ENCODE results near the gene MXI1. TPM values are rescaled to one million over a fixed set of nuclear protein-coding genes. Genes with fewer than 3 reads are reported as not detected.

The MXI1 gene
- total RNA-seq, 4 donors from 2014 or later = 58.2 to 100 (median 82.2) TPM

DNA sequence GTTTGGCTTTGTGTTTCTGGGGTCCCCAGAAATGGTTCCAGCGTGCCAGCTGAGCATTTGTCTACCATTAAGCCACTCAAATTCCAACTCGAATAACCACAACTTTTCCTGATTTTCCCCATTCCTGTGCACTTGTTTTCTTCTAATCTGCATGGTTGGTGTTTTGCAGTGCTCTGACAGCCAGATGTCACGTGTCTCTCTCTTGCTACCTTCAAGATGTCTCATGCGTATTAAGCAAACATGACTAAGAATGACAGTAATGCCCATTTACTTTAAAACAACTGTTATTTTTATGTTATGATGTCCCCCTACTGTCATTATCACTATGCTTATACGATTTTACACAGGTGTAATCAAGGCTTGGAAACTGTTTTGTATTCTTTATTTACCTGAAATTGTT, 35.2 kb upstream of the MXI1 start:
- TF ChIP-seq, protein P1, sequence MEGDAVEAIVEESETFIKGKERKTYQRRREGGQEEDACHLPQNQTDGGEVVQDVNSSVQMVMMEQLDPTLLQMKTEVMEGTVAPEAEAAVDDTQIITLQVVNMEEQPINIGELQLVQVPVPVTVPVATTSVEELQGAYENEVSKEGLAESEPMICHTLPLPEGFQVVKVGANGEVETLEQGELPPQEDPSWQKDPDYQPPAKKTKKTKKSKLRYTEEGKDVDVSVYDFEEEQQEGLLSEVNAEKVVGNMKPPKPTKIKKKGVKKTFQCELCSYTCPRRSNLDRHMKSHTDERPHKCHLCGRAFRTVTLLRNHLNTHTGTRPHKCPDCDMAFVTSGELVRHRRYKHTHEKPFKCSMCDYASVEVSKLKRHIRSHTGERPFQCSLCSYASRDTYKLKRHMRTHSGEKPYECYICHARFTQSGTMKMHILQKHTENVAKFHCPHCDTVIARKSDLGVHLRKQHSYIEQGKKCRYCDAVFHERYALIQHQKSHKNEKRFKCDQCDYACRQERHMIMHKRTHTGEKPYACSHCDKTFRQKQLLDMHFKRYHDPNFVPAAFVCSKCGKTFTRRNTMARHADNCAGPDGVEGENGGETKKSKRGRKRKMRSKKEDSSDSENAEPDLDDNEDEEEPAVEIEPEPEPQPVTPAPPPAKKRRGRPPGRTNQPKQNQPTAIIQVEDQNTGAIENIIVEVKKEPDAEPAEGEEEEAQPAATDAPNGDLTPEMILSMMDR (IDR thresholded peaks at IDR 0.05; ENCODE audit: low read depth) = no peak

DNA sequence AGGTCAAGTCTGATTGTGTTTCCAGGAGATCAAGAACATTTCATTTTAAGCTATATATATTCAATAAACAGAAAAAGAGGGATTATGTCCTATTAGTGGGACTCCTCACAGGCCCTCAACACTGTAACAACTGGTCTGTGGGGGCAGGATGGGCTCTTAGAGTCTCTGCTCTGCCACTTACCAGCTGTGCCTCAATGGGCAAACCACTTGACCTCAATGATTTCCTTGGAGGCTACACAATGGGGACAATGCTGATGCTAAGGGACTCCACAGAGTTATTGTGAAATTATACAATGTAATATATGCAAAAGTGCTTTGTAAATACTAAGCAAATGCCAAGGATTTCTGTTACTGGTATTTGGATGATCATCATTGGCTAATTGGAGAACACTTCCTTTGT, 33.2 kb upstream of the MXI1 start:
- TF ChIP-seq, protein P1 (IDR thresholded peaks at IDR 0.05; ENCODE audit: low read depth) = no peak

DNA sequence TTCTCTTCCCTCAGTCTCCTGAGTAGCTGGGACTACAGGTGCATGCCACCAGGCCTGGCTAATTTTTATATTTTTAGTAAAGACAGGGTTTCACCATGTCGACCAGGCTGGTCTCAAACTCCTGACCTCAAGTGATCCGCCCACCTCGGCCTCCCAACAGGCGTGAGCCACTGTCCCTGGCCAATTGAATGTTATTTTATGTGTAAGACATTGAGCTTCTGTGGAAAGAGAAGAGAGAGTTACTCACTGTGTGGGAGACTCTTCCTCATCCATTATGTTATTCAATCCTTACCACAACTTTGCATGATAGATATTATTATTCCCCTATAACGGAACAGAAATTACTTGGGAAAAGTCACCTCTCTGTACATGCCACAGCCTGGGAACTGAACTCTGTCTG, 32.6 kb upstream of the MXI1 start:
- TF ChIP-seq, protein P1 (IDR thresholded peaks at IDR 0.05; ENCODE audit: low read depth) = no peak

DNA sequence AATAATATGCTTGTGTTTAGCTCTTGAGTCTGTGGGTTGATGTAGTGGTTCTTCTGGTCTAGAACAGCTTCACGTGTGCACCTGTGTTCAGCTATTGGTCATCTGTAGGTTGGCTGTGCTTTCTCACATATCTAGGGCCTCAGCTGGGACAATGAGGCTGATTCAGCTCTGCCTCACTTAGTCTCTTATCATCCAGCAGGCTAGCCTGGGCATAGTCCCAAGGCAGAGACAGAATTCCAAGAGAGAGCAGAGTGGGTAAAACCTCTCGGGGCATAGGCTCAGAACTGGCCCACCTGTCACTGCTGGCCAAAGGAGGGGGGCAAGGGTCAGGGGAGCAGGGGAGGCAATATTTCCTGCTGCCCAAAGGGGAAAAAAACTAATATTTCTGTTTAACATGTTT, 32.0 kb upstream of the MXI1 start:
- TF ChIP-seq, protein P1 (IDR thresholded peaks at IDR 0.05; ENCODE audit: low read depth) = no peak

DNA sequence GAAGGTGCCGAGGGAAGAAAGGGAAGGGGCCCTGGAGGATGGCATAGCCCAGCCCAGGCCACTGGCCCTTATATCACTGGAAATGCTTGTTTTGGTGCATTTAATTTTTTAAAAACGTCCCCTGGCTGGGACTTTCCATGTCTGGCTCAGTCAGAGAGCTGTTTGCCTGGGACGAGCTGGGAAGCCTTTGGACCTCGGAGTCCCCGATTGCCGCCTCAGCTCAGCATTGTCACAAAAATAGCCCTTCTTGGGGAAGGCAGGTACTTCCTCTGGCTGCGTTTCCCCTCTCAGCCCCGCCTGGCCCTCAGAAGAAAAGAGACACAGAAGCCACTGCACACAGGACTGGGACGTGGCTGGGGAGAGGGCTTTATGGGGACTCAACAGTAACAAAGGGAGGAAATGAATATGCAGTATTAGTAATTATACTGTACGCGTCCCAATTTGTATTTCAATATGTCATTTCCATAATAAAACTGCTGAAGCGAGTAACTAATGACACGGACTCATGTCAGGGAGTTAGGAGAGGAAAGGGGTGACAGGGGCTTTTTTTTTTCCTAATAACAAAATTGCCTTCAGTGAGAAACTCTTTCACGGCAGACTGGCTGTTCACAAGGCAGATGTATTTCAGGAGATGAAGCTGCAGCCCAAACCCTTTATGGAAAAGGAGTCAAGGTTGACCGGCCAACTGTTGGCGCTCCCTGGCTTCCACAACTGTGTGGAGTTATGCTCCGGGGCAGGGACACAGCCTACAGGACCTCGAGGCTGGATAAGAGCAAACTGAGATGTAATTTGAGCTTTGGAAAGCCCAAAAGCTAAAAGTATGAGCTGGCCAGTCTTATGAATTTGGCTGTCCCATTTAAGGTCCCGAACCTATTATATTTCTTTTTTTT, 31.0 kb upstream of the MXI1 start:
- TF ChIP-seq, protein P1 (IDR thresholded peaks at IDR 0.05; ENCODE audit: low read depth) = no peak

- TF ChIP-seq, protein P1 (IDR thresholded peaks at IDR 0.05; ENCODE audit: low read depth) = no peak
These were observed 28.2 kb upstream of the MXI1 start for GRCh38 chr10:110179220-110179619.

GRCh38 chr10:110181451-110181850, 26.0 kb upstream of the MXI1 start:
- TF ChIP-seq, protein P1 (IDR thresholded peaks at IDR 0.05; ENCODE audit: low read depth) = no peak
